ENCODE results near the gene MAT2B.

Gene MAT2B

GRCh38 chr5:163552536-163552935 lies 47.1 kb downstream of the MAT2B start:
- Histone ChIP-seq H4K20me1 (ENCODE audit: low read depth, low read length) (no peaks in the 10 kb centered on the region), H3K4me2 (ENCODE audit: low read depth, low read length, poor library complexity, severe bottlenecking) (no peak overlapping the region), H3K79me2 (ENCODE audit: insufficient read depth, low read length) (no peaks in the 10 kb centered on the region), H2AFZ (ENCODE audit: low read depth, low read length, severe bottlenecking) (no peak overlapping the region), H3K36me3 (ENCODE audit: low read length) (no peaks in the 10 kb centered on the region), H3K9ac (ENCODE audit: low read length) (no peak overlapping the region), H3K4me3 (ENCODE audit: insufficient read depth, low read length, poor library complexity, severe bottlenecking) (no peak overlapping the region), H3K27ac (ENCODE audit: low read depth, low read length) (no peak overlapping the region), H3K9me2 (replicated peaks; ENCODE audit: insufficient read depth, low read length) (no peaks in the 10 kb centered on the region), H3F3A (ENCODE audit: insufficient read depth) (no peaks in the 10 kb centered on the region), H3K27me3 (ENCODE audit: low read length) (no peaks in the 10 kb centered on the region), H3K9me3 (ENCODE audit: insufficient read depth, low read length) (no peaks in the 10 kb centered on the region)
- no peak for TF ChIP-seq EZH2phosphoT487 (conservative IDR thresholded peaks at IDR 0.05; ENCODE audit: low read length)
- no peak for TF ChIP-seq CTCF (IDR thresholded peaks at IDR 0.05; ENCODE audit: insufficient read depth, low read length, poor library complexity, severe bottlenecking)

GRCh38 chr5:163561339-163561738 lies 55.9 kb downstream of the MAT2B start:
- H3K27ac ChIP-seq (ENCODE audit: low read depth, low read length), result no peak overlapping the region
- no peaks in the 10 kb centered on the region for H3K27me3 ChIP-seq (ENCODE audit: low read length)
- no peak overlapping the region for H2AFZ ChIP-seq (ENCODE audit: low read depth, low read length, severe bottlenecking)
- no peak overlapping the region for H3K9ac ChIP-seq (ENCODE audit: low read length)
- H3K36me3 ChIP-seq (ENCODE audit: low read length), result no peaks in the 10 kb centered on the region
- no peaks in the 10 kb centered on the region for H3K9me3 ChIP-seq (ENCODE audit: insufficient read depth, low read length)
- TF ChIP-seq CTCF (IDR thresholded peaks at IDR 0.05; ENCODE audit: insufficient read depth, low read length, poor library complexity, severe bottlenecking) (no peak), EZH2phosphoT487 (conservative IDR thresholded peaks at IDR 0.05; ENCODE audit: low read length) (no peak)
- H3K4me2 ChIP-seq (ENCODE audit: low read depth, low read length, poor library complexity, severe bottlenecking), result no peak overlapping the region
- H4K20me1 ChIP-seq (ENCODE audit: low read depth, low read length), result no peaks in the 10 kb centered on the region
- no peak overlapping the region for H3K4me3 ChIP-seq (ENCODE audit: insufficient read depth, low read length, poor library complexity, severe bottlenecking)
- no peaks in the 10 kb centered on the region for H3K79me2 ChIP-seq (ENCODE audit: insufficient read depth, low read length)
- no peaks in the 10 kb centered on the region for H3K9me2 ChIP-seq (replicated peaks; ENCODE audit: insufficient read depth, low read length)
- H3F3A ChIP-seq (ENCODE audit: insufficient read depth), result no peaks in the 10 kb centered on the region

- TF ChIP-seq CTCF (IDR thresholded peaks at IDR 0.05; ENCODE audit: insufficient read depth, low read length, poor library complexity, severe bottlenecking) (no peak), EZH2phosphoT487 (conservative IDR thresholded peaks at IDR 0.05; ENCODE audit: low read length) (no peak)
- H3K27me3 ChIP-seq (ENCODE audit: low read length), result no peaks in the 10 kb centered on the region
- H2AFZ ChIP-seq (ENCODE audit: low read depth, low read length, severe bottlenecking), result no peak overlapping the region
- no peaks in the 10 kb centered on the region for H3F3A ChIP-seq (ENCODE audit: insufficient read depth)
- H3K79me2 ChIP-seq (ENCODE audit: insufficient read depth, low read length), result no peaks in the 10 kb centered on the region
- no peaks in the 10 kb centered on the region for H3K9me2 ChIP-seq (replicated peaks; ENCODE audit: insufficient read depth, low read length)
- no peaks in the 10 kb centered on the region for H4K20me1 ChIP-seq (ENCODE audit: low read depth, low read length)
- H3K4me2 ChIP-seq (ENCODE audit: low read depth, low read length, poor library complexity, severe bottlenecking), result no peak overlapping the region
- H3K4me3 ChIP-seq (ENCODE audit: insufficient read depth, low read length, poor library complexity, severe bottlenecking), result no peak overlapping the region
- H3K9me3 ChIP-seq (ENCODE audit: insufficient read depth, low read length), result no peaks in the 10 kb centered on the region
- no peak overlapping the region for H3K27ac ChIP-seq (ENCODE audit: low read depth, low read length)
- H3K9ac ChIP-seq (ENCODE audit: low read length), result no peak overlapping the region
- H3K36me3 ChIP-seq (ENCODE audit: low read length), result no peaks in the 10 kb centered on the region
These were observed 56.7 kb downstream of the MAT2B start for GRCh38 chr5:163562071-163562470.

Data from SU-DHL-6 (cell line).